ENCODE measurements around the gene MYCL. TPM values are rescaled to one million over a fixed set of nuclear protein-coding genes. Genes with fewer than 3 reads are reported as not detected.

The MYCL gene
- polyA plus RNA-seq, 3 donors, result 24.8 to 84.0 (median 74.7) TPM

GRCh38 chr1:39940980-39941871, 39.5 kb upstream of the MYCL start:
- H3K79me2 ChIP-seq (ENCODE audit: insufficient read depth, low read length), result peaks cover 3% of the 10 kb centered on the region
- Mint-ChIP-seq H3K4me3 (peak overlapping the region in 1 of 2 donors; percentile 39), H3K4me1 (peaks cover 66% of the 10 kb centered on the region), H3K27me3 (ENCODE audit: low read depth in 3 of 3) (peaks cover 2 to 3% (median 3%) of the 10 kb centered on the region in 3 donors), H3K9me3 (no peaks in the 10 kb centered on the region), H3K36me3 (peaks cover 0 to 2% of the 10 kb centered on the region in 2 donors), H3K27ac (peak overlapping the region; percentile 65 to 91 (median 88))
- TF ChIP-seq CTCF (IDR thresholded peaks at IDR 0.05), result no peak
- no peak overlapping the region for H3K9ac ChIP-seq (ENCODE audit: insufficient read depth, low read length, poor library complexity, severe bottlenecking)
- intact Hi-C loops (cut with micrococcal nuclease), result no loop called here
- peak in 1 of 3 donors; percentile 19 for DNase-seq
- H2AFZ ChIP-seq (ENCODE audit: insufficient read depth, low read depth, low read length, poor library complexity, severe bottlenecking), result peak overlapping the region; percentile 57
- H3K4me2 ChIP-seq (replicated peaks; ENCODE audit: extremely low read depth, low read length, poor library complexity, severe bottlenecking), result peak overlapping the region; percentile 3
- WGBS (ENCODE audit: insufficient coverage), result 60% methylated on average over 6 of the region's 9 CpGs
- peaks cover 63 to 69% of the 10 kb centered on the region in 2 donors for H3K4me1 ChIP-seq (ENCODE audit: control insufficient read depth in 1 of 2, insufficient read depth in 2 of 2, low read length in 2 of 2)
- no peaks in the 10 kb centered on the region for H3K9me3 ChIP-seq (replicated peaks in 1 of 2; ENCODE audit: control insufficient read depth in 1 of 2, insufficient read depth in 1 of 2, low read length in 2 of 2)
- H3K27me3 ChIP-seq (ENCODE audit: control insufficient read depth in 2 of 2, insufficient read depth in 2 of 2, low read length in 2 of 2), result no peaks in the 10 kb centered on the region
- peak overlapping the region; percentile 35 to 79 for H3K27ac ChIP-seq (ENCODE audit: low read depth in 1 of 2, low read length in 2 of 2)
- H4K20me1 ChIP-seq (ENCODE audit: insufficient read depth, low read length), result no peaks in the 10 kb centered on the region
- H3K4me3 ChIP-seq (replicated peaks in 1 of 3; ENCODE audit: low read depth in 2 of 3, low read length in 3 of 3), result peak overlapping the region in 1 of 3 experiments; percentile 36
- H3K36me3 ChIP-seq (replicated peaks in 1 of 2; ENCODE audit: control insufficient read depth in 1 of 2, insufficient read depth in 2 of 2, low read length in 2 of 2), result no peaks in the 10 kb centered on the region

GRCh38 chr1:39940253-39940652, 38.5 kb upstream of the MYCL start:
- Histone ChIP-seq H3K4me1 (ENCODE audit: control insufficient read depth in 1 of 2, insufficient read depth in 2 of 2, low read length in 2 of 2) (peaks cover 73 to 79% of the 10 kb centered on the region in 2 donors), H3K79me2 (ENCODE audit: insufficient read depth, low read length) (peaks cover 7% of the 10 kb centered on the region), H3K9ac (ENCODE audit: insufficient read depth, low read length, poor library complexity, severe bottlenecking) (no peak overlapping the region), H3K27me3 (ENCODE audit: control insufficient read depth in 2 of 2, insufficient read depth in 2 of 2, low read length in 2 of 2) (no peaks in the 10 kb centered on the region), H2AFZ (ENCODE audit: insufficient read depth, low read depth, low read length, poor library complexity, severe bottlenecking) (peak overlapping the region; percentile 57), H3K4me2 (replicated peaks; ENCODE audit: extremely low read depth, low read length, poor library complexity, severe bottlenecking) (peak overlapping the region; percentile 46), H3K4me3 (replicated peaks in 1 of 3; ENCODE audit: low read depth in 2 of 3, low read length in 3 of 3) (peak overlapping the region in 1 of 3 experiments; percentile 36), H3K9me3 (replicated peaks in 1 of 2; ENCODE audit: control insufficient read depth in 1 of 2, insufficient read depth in 1 of 2, low read length in 2 of 2) (no peaks in the 10 kb centered on the region), H4K20me1 (ENCODE audit: insufficient read depth, low read length) (no peaks in the 10 kb centered on the region), H3K36me3 (replicated peaks in 1 of 2; ENCODE audit: control insufficient read depth in 1 of 2, insufficient read depth in 2 of 2, low read length in 2 of 2) (no peaks in the 10 kb centered on the region), H3K27ac (ENCODE audit: low read depth in 1 of 2, low read length in 2 of 2) (peak overlapping the region; percentile 35 to 79)
- H3K27me3 Mint-ChIP-seq (ENCODE audit: low read depth in 3 of 3), result peaks cover 2 to 3% (median 3%) of the 10 kb centered on the region in 3 donors
- H3K4me3 Mint-ChIP-seq, result peak overlapping the region in 1 of 2 donors; percentile 51
- peaks cover 0 to 2% of the 10 kb centered on the region in 2 donors for H3K36me3 Mint-ChIP-seq
- peaks cover 0 to 2% (median 0%) of the 10 kb centered on the region in 7 donors for H3K9me3 Mint-ChIP-seq
- intact Hi-C loops (cut with micrococcal nuclease), result no loop called here
- peak overlapping the region; percentile 65 to 91 (median 88) for H3K27ac Mint-ChIP-seq
- peak; percentile 64 to 79 (median 74) for DNase-seq
- H3K4me1 Mint-ChIP-seq, result peaks cover 75% of the 10 kb centered on the region
- no peak for TF ChIP-seq CTCF (IDR thresholded peaks at IDR 0.05)
- 2% methylated on average over 5 of the region's 5 CpGs for WGBS (ENCODE audit: insufficient coverage)
